H1 (cell line): ENCODE data around the gene TBC1D22B. TPM values are rescaled to one million over a fixed set of nuclear protein-coding genes. Genes with fewer than 3 reads are reported as not detected.

Experiments
- CTCF ChIA-PET: fragments of 300-600 bp; sonication (Branson Sonifier 250); formaldehyde crosslinking; loops from one replicate; lab custom pipeline; 2021; ENCODE audit not compliant: partially characterized antibody; lab: Charles Lee
- POLR2A ChIA-PET: fragments of 300-600 bp; sonication (Branson Sonifier 250); formaldehyde crosslinking; loops from one replicate; lab custom pipeline; 2021; ENCODE audit warnings: inconsistent platforms; ENCODE audit not compliant: partially characterized antibody; lab: Charles Lee
- DNase-seq, 2 experiments: peaks; one replicate each; pipeline versions ENCODE4 v3.0.0 to v3.0.0-alpha.2; 2010 to 2022; ENCODE audit warnings: low spot score in 2 of 2, low read depth in 1 of 2, mixed read lengths in 1 of 2
- FAIRE-seq: peaks from 2 replicates; lab custom pipeline; 2011; peaks lifted over from hg19 to GRCh38; lab: Jason Lieb, UNC
- H2AFZ ChIP-seq: 2 replicates; pipeline ENCODE4 v1.8.1; 2012; ENCODE audit warnings: low read length, inconsistent platforms
- H2AK5ac ChIP-seq: 2 replicates; pipeline ENCODE4 v1.6.1; 2013; ENCODE audit warnings: low read depth, low read length
- H2BK120ac ChIP-seq: replicated peaks from 2 replicates; pipeline ENCODE3; 2013; ENCODE audit warnings: low read depth, low read length, inconsistent platforms
- H2BK12ac ChIP-seq: 2 replicates; pipeline ENCODE4 v1.6.1; 2013; ENCODE audit warnings: low read depth, low read length
- H2BK15ac ChIP-seq: 2 replicates; pipeline ENCODE4 v1.6.1; 2013; ENCODE audit warnings: low read length
- H2BK20ac ChIP-seq: 2 replicates; pipeline ENCODE4 v1.6.1; 2013; ENCODE audit warnings: low read length
- H2BK5ac ChIP-seq: 2 replicates; pipeline ENCODE4 v1.6.1; 2013; ENCODE audit warnings: low read depth, low read length
- H3K14ac ChIP-seq: 2 replicates; pipeline ENCODE4 v1.6.1; 2013; ENCODE audit warnings: inconsistent platforms; ENCODE audit not compliant: insufficient read length
- H3K18ac ChIP-seq: 2 replicates; pipeline ENCODE4 v1.6.1; 2013; ENCODE audit warnings: low read length; ENCODE audit errors: extremely low read depth
- H3K23ac ChIP-seq: 2 replicates; pipeline ENCODE4 v1.6.1; 2013; ENCODE audit warnings: inconsistent platforms; ENCODE audit not compliant: insufficient read length
- H3K23me2 ChIP-seq: 2 replicates; pipeline ENCODE4 v1.6.1; 2013; ENCODE audit warnings: low read depth, low read length
- H3K27ac ChIP-seq: 2 replicates; pipeline ENCODE4 v1.6.1; 2011; ENCODE audit warnings: low read depth, low read length, inconsistent platforms
- H3K27me3 ChIP-seq, 4 experiments: replicated peaks in 1 of 4; 1 replicate in 1 of 4; 2 replicates in 3 of 4; pipeline versions ENCODE4 v1.6.1 to v1.8.1; 2011 to 2013; ENCODE audit warnings: low read length in 3 of 4, mild to moderate bottlenecking in 3 of 4, inconsistent platforms in 2 of 4, mixed read lengths in 2 of 4, moderate library complexity in 1 of 4; ENCODE audit not compliant: control insufficient read depth in 3 of 4, insufficient read depth in 3 of 4; ENCODE audit errors: extremely low read depth in 1 of 4
- H3K36me3 ChIP-seq, 4 experiments: 2 replicates each; pipeline versions ENCODE4 v1.6.1 to v1.8.1; 2011 to 2013; ENCODE audit warnings: mild to moderate bottlenecking in 4 of 4, low read length in 3 of 4, moderate library complexity in 2 of 4, control low read depth in 1 of 4, inconsistent platforms in 1 of 4; ENCODE audit not compliant: insufficient read depth in 4 of 4, control insufficient read depth in 2 of 4
- H3K4ac ChIP-seq: replicated peaks from 2 replicates; pipeline ENCODE3; 2013; ENCODE audit warnings: low read length, low read depth, mixed read lengths, inconsistent platforms; ENCODE audit not compliant: insufficient read length
- H3K4me1 ChIP-seq, 4 experiments: replicated peaks in 1 of 4; 1 replicate in 1 of 4; 2 replicates in 3 of 4; pipeline versions ENCODE4 v1.6.1 to v1.8.1; 2011 to 2013; ENCODE audit warnings: low read length in 3 of 4, inconsistent platforms in 2 of 4, mixed read lengths in 1 of 4; ENCODE audit not compliant: insufficient read depth in 4 of 4, control insufficient read depth in 3 of 4
- H3K4me2 ChIP-seq, 2 experiments: 2 replicates each; pipeline versions ENCODE4 v1.6.1 to v1.8.1; 2011 to 2013; ENCODE audit warnings: low read depth in 2 of 2, low read length in 2 of 2, control low read depth in 1 of 2, inconsistent platforms in 1 of 2, mild to moderate bottlenecking in 1 of 2; ENCODE audit not compliant: insufficient read depth in 1 of 2
- H3K4me3 ChIP-seq, 4 experiments: fragments of 200-600, 300-600 bp in 1 of 4; sonication (generic), shearing (Covaris generic), sonication (Bioruptor Twin) in 1 of 4; 2 replicates each; pipeline versions ENCODE4 v1.5.1 to v1.8.1; 2011 to 2016; ENCODE audit warnings: low read length in 4 of 4, low read depth in 3 of 4, control low read depth in 2 of 4, inconsistent platforms in 2 of 4, mild to moderate bottlenecking in 2 of 4, mixed read lengths in 1 of 4, moderate library complexity in 1 of 4; ENCODE audit not compliant: insufficient read depth in 2 of 4; ENCODE audit errors: extremely low read depth in 1 of 4
- H3K56ac ChIP-seq: replicated peaks from 2 replicates; pipeline ENCODE3; 2013; ENCODE audit warnings: low read depth, mild to moderate bottlenecking, mixed read lengths, low read length, inconsistent platforms; ENCODE audit not compliant: insufficient read length
- H3K79me1 ChIP-seq: 2 replicates; pipeline ENCODE4 v1.6.1; 2013; ENCODE audit warnings: low read depth, low read length, control low read depth
- H3K79me2 ChIP-seq, 2 experiments: 2 replicates each; pipeline versions ENCODE4 v1.6.1 to v1.8.1; 2012 to 2013; ENCODE audit warnings: low read length in 2 of 2, mild to moderate bottlenecking in 2 of 2, inconsistent platforms in 1 of 2; ENCODE audit not compliant: insufficient read depth in 2 of 2, control insufficient read depth in 1 of 2
- H3K9ac ChIP-seq, 4 experiments: replicated peaks in 1 of 4; 1 replicate in 1 of 4; 2 replicates in 3 of 4; pipeline versions ENCODE4 v1.6.1 to v1.8.1; 2011 to 2013; ENCODE audit warnings: low read depth in 3 of 4, low read length in 3 of 4, control low read depth in 2 of 4, mild to moderate bottlenecking in 2 of 4, moderate library complexity in 2 of 4, inconsistent platforms in 1 of 4; ENCODE audit errors: extremely low read depth in 1 of 4
- H3K9me3 ChIP-seq, 2 experiments: 2 replicates each; pipeline versions ENCODE4 v1.6.1 to v1.8.1; 2012 to 2013; ENCODE audit warnings: mild to moderate bottlenecking in 2 of 2, moderate library complexity in 2 of 2, control low read depth in 1 of 2, inconsistent platforms in 1 of 2, low read depth in 1 of 2, low read length in 1 of 2, mixed read lengths in 1 of 2; ENCODE audit not compliant: insufficient read depth in 2 of 2
- H4K20me1 ChIP-seq, 2 experiments: replicated peaks in 1 of 2; 2 replicates each; pipeline versions ENCODE3 to v1.8.1; 2011 to 2013; ENCODE audit warnings: inconsistent platforms in 2 of 2, low read length in 2 of 2, mild to moderate bottlenecking in 1 of 2; ENCODE audit not compliant: insufficient read depth in 2 of 2, control insufficient read depth in 1 of 2
- H4K5ac ChIP-seq: 2 replicates; pipeline ENCODE4 v1.6.1; 2013; ENCODE audit warnings: low read length, low read depth, mixed read lengths, inconsistent platforms; ENCODE audit not compliant: insufficient read length
- H4K8ac ChIP-seq: 2 replicates; pipeline ENCODE4 v1.8.0; 2013; ENCODE audit warnings: mild to moderate bottlenecking, moderate library complexity, low read length, inconsistent platforms; ENCODE audit not compliant: insufficient read depth; ENCODE audit errors: extremely low read depth
- H4K91ac ChIP-seq: replicated peaks from 2 replicates; pipeline ENCODE3; 2013; ENCODE audit warnings: low read length, mixed read lengths, inconsistent platforms; ENCODE audit not compliant: insufficient read length
- CBX5 ChIP-seq: fragments of 300-800, 300-1000 bp; sonication (generic); IDR thresholded peaks from 2 replicates; pipeline ENCODE4 v1.7.1; 2016; ENCODE audit warnings: antibody characterized with exemption, low read length, low read depth
- CHD2 ChIP-seq: IDR thresholded peaks from 2 replicates; pipeline ENCODE4 v1.6.1; 2012; ENCODE audit warnings: low read length, improper control_type of control experiment
- CREB1 ChIP-seq: IDR thresholded peaks from 2 replicates; pipeline ENCODE4 v1.6.1; 2012; ENCODE audit warnings: inconsistent platforms
- KDM5A ChIP-seq: fragments of 200-600 bp; IDR thresholded peaks from 2 replicates; pipeline ENCODE4 v1.7.1; 2012; ENCODE audit warnings: mild to moderate bottlenecking, low read length, inconsistent platforms, mixed read lengths
- POLR2AphosphoS5 ChIP-seq: IDR thresholded peaks from 2 replicates; pipeline ENCODE4 v1.6.1; 2011; ENCODE audit warnings: low read depth, low read length
- SIN3A ChIP-seq, 2 experiments: IDR thresholded peaks in 1 of 2; conservative IDR thresholded peaks in 1 of 2; 2 replicates each; pipeline ENCODE4 v1.6.1; 2011 to 2012; ENCODE audit warnings: low read length in 2 of 2, improper control_type of control experiment in 1 of 2, low read depth in 1 of 2, mild to moderate bottlenecking in 1 of 2
- SP2 ChIP-seq: IDR thresholded peaks from 2 replicates; pipeline ENCODE4 v1.6.1; 2012; ENCODE audit warnings: mild to moderate bottlenecking, low read length, inconsistent platforms
- TCF12 ChIP-seq: IDR thresholded peaks from 2 replicates; pipeline ENCODE4 v1.6.1; 2011; ENCODE audit warnings: low read depth, mild to moderate bottlenecking, low read length
- WGBS, 2 experiments: shearing (Covaris generic) in 1 of 2; methylation state at CpG; one replicate each; pipeline versions ENCODE4 v1.1.6 to v1.1.7; 2013 to 2015; ENCODE audit warnings: low lambda C conversion rate in 2 of 2, mixed read lengths in 2 of 2, inconsistent platforms in 1 of 2, low coverage in 1 of 2, missing lambda C conversion rate in 1 of 2; ENCODE audit not compliant: insufficient replicate concordance in 2 of 2, insufficient coverage in 1 of 2, insufficient read length in 1 of 2; ENCODE audit errors: extremely low coverage in 1 of 2, missing lambda C conversion rate in 1 of 2; 5-methylcytosine and 5-hydroxymethylcytosine counted together
- polyA plus RNA-seq, 7 experiments: library from polyadenylated mRNA; depleted of rRNA in 3 of 7; stranded (reverse) in 5 of 7; unstranded in 2 of 7; fragments of >200 nt in 5 of 7; fragments of 200-250 nt in 2 of 7; gene quantifications; 1 replicate in 5 of 7; 2 replicates in 1 of 7; 4 replicates in 1 of 7; pipeline versions ENCODE4 v1.2.1 to v1.2.3, GENCODE V29; 2011 to 2013; ENCODE audit warnings: missing spikeins in 2 of 7, mixed read lengths in 2 of 7
- total RNA-seq: library from RNA; stranded (reverse); fragmentation: NEBNext Ultra II Directional; extraction: Animal tissue kit (Norgen Biotek cat#: 25700); gene quantifications from 2 replicates; pipeline ENCODE4 v1.2.1, GENCODE V29; 2021
- TF ChIP-seq, protein P1 (sequence below): IDR thresholded peaks from 2 replicates; pipeline ENCODE4 v1.6.1; 2012; ENCODE audit warnings: inconsistent platforms

Gene TBC1D22B
- total and polyA plus RNA-seq, 2 of the 8 experiments (the other 6 are each of a cell fraction or from before 2014, with no cell fraction given), result 10.1 to 17.4 TPM

DNA sequence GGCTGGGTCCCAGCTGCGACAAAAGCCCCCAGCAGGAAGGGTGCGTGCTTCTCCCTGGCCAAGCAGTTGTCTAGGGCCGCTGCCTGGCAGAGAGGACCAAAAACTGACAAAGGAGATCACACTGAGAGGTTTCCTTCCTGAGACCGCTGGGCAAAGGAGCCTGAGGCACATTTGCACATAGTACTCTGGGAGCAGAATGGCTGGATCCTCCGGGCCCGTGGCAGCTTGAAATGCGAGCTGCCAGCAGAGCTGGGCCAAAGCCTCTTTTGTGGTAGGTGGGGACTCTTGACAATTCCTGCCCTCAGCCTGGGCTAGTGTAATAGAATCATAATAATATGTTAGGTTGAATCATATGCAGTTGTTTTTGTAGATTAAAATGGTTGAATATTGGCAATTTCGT, 63.1 kb downstream of the TBC1D22B start:
- Histone ChIP-seq H3K14ac (no peak overlapping the region), H3K4me2 (no peak overlapping the region), H3K27me3 (no peaks in the 10 kb centered on the region), H4K8ac (no peak overlapping the region), H3K27ac (no peak overlapping the region), H3K9ac (no peak overlapping the region), H2BK15ac (no peak overlapping the region), H2BK120ac (no peak overlapping the region), H2BK5ac (no peak overlapping the region), H2BK12ac (no peak overlapping the region), H3K23ac (no peak overlapping the region), H4K5ac (no peak overlapping the region), H2BK20ac (no peak overlapping the region), H3K79me1 (no peaks in the 10 kb centered on the region), H3K4me1 (no peaks in the 10 kb centered on the region), H4K91ac (no peak overlapping the region), H2AFZ (no peak overlapping the region), H3K4me3 (no peak overlapping the region), H2AK5ac (no peak overlapping the region), H3K36me3 (peaks cover 16 to 43% (median 32%) of the 10 kb centered on the region in 4 experiments; a peak in 7 of 8 replicates), H3K18ac (no peak overlapping the region), H3K56ac (no peak overlapping the region), H3K23me2 (no peaks in the 10 kb centered on the region), H4K20me1 (no peaks in the 10 kb centered on the region), H3K79me2 (no peaks in the 10 kb centered on the region), H3K9me3 (no peaks in the 10 kb centered on the region), H3K4ac (no peak overlapping the region)
- DNase-seq (no peak), FAIRE-seq (no peak)
- WGBS, 2 experiments, result 92% methylated on average over 8 of the region's 8 CpGs; no CpG with 5 or more reads in 1 of the 2 experiments
- TF ChIP-seq KDM5A, result no peak
- TF ChIP-seq SP2, result no peak
- no peak for TF ChIP-seq CREB1
- TF ChIP-seq SIN3A (conservative IDR thresholded peaks at IDR 0.05 in 1 of 2, IDR thresholded peaks at IDR 0.05 in 1 of 2; ENCODE audit: low read depth in 1 of 2, low read length in 2 of 2), result no peak
- TF ChIP-seq TCF12, result no peak
- no peak for TF ChIP-seq POLR2AphosphoS5
- no peak for TF ChIP-seq CHD2
- no peak for TF ChIP-seq CBX5
- TF ChIP-seq, protein P1, sequence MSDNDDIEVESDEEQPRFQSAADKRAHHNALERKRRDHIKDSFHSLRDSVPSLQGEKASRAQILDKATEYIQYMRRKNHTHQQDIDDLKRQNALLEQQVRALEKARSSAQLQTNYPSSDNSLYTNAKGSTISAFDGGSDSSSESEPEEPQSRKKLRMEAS, result no peak
- ChIA-PET POLR2A (interaction anchor here (1.7 kb wide), 1 partner anchor 34 kb away, joined by 3 read pairs; no protein-coding TSS in a partner anchor), CTCF (interaction anchor here (0.6 to 2.9 kb wide), 10 partner anchors 8 to 556 kb away, joined by 3 to 21 read pairs (median 4); no protein-coding TSS in a partner anchor)
